GM21360 (cell line): ENCODE results near the gene ACSL1.

Source experiments
- ATAC-seq: cut with Tn5 transposase; IDR thresholded peaks from one replicate; pipeline ENCODE4 v1.9.1; 2021; ENCODE audit warnings: mild to moderate bottlenecking, moderate library complexity; ENCODE audit not compliant: unreplicated experiment

The ACSL1 gene

GRCh38 chr4:184825896-184826690, at the start of gene ACSL1:
Gene ACSL1, minus strand, starts transcription at chr4:184825968. Its CDS starts 22,454 bp downstream, at chr4:184803514.
- ATAC-seq, result peak; percentile 61

GRCh38 chr4:184873054-184873453, 47.3 kb upstream of the ACSL1 start:
- ATAC-seq, result no peak

GRCh38 chr4:184870718-184871117, 45.0 kb upstream of the ACSL1 start:
- ATAC-seq, result no peak

GRCh38 chr4:184868623-184869022, 42.9 kb upstream of the ACSL1 start:
- no peak for ATAC-seq

- ATAC-seq, result no peak
These were observed 38.1 kb upstream of the ACSL1 start for GRCh38 chr4:184863916-184864315.

- ATAC-seq, result no peak
These were observed 35.3 kb upstream of the ACSL1 start for GRCh38 chr4:184861047-184861446.

GRCh38 chr4:184860018-184860779, 34.4 kb upstream of the ACSL1 start:
- ATAC-seq, result no peak

GRCh38 chr4:184857441-184858121, 31.8 kb upstream of the ACSL1 start:
- ATAC-seq, result no peak

GRCh38 chr4:184856277-184856609, 30.5 kb upstream of the ACSL1 start:
- no peak for ATAC-seq

- ATAC-seq, result no peak
These were observed 28.9 kb upstream of the ACSL1 start for GRCh38 chr4:184854673-184855072.

- ATAC-seq, result no peak
These were observed 27.7 kb upstream of the ACSL1 start for GRCh38 chr4:184853436-184853835.

GRCh38 chr4:184851886-184852285, 26.1 kb upstream of the ACSL1 start:
- no peak for ATAC-seq

- ATAC-seq, result peak; percentile 62
These were observed 25.4 kb upstream of the ACSL1 start for GRCh38 chr4:184851200-184851541.

GRCh38 chr4:184850431-184851199, 24.8 kb upstream of the ACSL1 start:
- peak; percentile 55 for ATAC-seq

GRCh38 chr4:184850018-184850417, 24.2 kb upstream of the ACSL1 start:
- no peak for ATAC-seq

- ATAC-seq, result peak; percentile 30
These were observed 23.4 kb upstream of the ACSL1 start for GRCh38 chr4:184849185-184849584.

- peak; percentile 32 for ATAC-seq
These were observed 22.7 kb upstream of the ACSL1 start for GRCh38 chr4:184848510-184848909.

- no peak for ATAC-seq
These were observed 20.8 kb upstream of the ACSL1 start for GRCh38 chr4:184846531-184846930.

GRCh38 chr4:184845367-184846021, 19.7 kb upstream of the ACSL1 start:
- no peak for ATAC-seq

GRCh38 chr4:184844742-184845141, 19.0 kb upstream of the ACSL1 start:
- no peak for ATAC-seq
